Mucosa of stomach (tissue), 1 donor: ENCODE measurements around the gene CFAP68.
A peak's percentile ranks its signal among the peaks of the same experiment; 100 is the strongest.

Experiments
- H3K27me3 ChIP-seq: one replicate; pipeline ENCODE4 v1.7.0; 2013; ENCODE audit warnings: mild to moderate bottlenecking, low read length; ENCODE audit not compliant: control insufficient read depth, insufficient read depth
- H3K36me3 ChIP-seq: one replicate; pipeline ENCODE4 v1.7.0; 2013; ENCODE audit warnings: low read length; ENCODE audit not compliant: control insufficient read depth, insufficient read depth
- H3K4me1 ChIP-seq: one replicate; pipeline ENCODE4 v1.7.0; 2013; ENCODE audit warnings: mild to moderate bottlenecking, low read length; ENCODE audit not compliant: control insufficient read depth, insufficient read depth
- H3K4me3 ChIP-seq: one replicate; pipeline ENCODE4 v1.7.0; 2013; ENCODE audit warnings: low read length
- H3K9ac ChIP-seq: one replicate; pipeline ENCODE4 v1.7.0; 2013; ENCODE audit warnings: mild to moderate bottlenecking, low read length, moderate library complexity
- H3K9me3 ChIP-seq: one replicate; pipeline ENCODE4 v1.7.0; 2013; ENCODE audit warnings: mild to moderate bottlenecking, low read length, moderate library complexity; ENCODE audit not compliant: control insufficient read depth
- donor health status: Pancreatic carcinoma.

The CFAP68 gene, protein sequence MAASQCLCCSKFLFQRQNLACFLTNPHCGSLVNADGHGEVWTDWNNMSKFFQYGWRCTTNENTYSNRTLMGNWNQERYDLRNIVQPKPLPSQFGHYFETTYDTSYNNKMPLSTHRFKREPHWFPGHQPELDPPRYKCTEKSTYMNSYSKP

DNA sequence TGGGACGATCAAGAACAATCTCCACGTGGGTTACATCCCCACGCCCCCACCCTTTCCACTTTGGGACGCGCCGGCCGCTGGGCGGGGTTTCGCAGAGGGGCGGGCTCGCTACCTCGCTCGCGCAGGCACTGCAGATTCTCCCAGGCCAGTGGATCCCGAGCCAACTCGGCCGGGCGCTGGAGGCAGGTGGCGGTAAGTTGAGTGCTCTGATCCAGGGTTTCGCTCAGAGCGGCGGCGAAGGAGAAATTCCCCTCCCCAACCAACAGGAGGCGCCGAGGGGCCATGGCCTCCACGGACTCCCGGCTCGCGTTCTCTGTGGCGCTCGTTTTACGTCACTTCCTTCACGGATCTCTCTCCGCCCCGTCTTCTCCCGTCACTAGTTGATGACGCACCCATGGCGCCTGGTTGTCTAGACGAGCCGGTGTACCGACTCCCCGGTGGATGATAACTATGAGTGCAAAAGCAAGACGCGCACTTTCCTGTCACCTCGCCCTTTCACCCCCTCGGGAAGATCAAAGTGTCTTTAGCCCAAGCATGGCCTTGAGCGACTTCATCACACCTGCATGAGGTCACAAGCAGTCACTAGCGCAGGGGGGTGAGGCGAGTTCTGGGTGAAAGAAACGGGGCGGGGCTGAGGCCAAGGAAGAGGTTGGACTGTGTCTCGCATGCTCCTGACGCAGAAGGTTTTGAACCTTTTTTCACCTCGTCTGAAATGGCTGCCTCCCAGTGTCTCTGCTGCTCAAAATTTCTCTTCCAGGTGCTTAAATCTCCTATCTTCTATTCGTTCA is at the start of gene CFAP68, which contains the start of gene FDXACB1:
Gene CFAP68 (plus strand): TSS at position 693 of the 788 bp plus-strand sequence. CDS start 20 bp downstream, at position 713.
Gene FDXACB1 (minus strand): TSS at position 317 of the 788 bp plus-strand sequence. CDS start 33 bp downstream, at position 284.
- peak within 1 kb of the TSS; percentile 88 for H3K4me3 ChIP-seq

DNA sequence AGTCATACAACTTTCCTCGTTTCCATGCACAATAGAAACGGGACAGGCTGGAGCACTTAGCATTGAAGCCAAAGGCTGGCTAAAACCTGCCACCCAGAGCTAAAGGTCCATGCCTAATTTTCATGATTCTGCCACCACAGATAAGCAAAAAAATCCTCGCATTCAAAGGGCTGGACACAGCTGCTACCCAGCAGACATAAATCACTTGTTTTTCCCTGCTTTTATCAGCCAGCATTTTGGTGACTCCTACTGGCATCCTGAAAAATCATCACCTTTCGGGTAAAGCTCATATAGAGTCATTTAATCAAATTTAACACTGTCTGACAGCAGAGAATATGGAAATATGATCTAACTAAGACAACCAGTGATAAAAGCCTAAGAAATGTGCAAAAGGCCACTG is 45.8 kb upstream of the CFAP68 start:
- no peaks in the 10 kb centered on the region for H3K36me3 ChIP-seq
- no peak overlapping the region for H3K9ac ChIP-seq

More for the DNA sequence above, at the start of gene CFAP68, which contains the start of gene FDXACB1:
- H3K36me3 ChIP-seq = no peaks in the 10 kb centered on the region
- peak within 1 kb of the TSS; percentile 63 for H3K9ac ChIP-seq
- no peaks in the 10 kb centered on the region for H3K27me3 ChIP-seq
- H3K9me3 ChIP-seq = no peaks in the 10 kb centered on the region
- H3K4me1 ChIP-seq = peaks cover 11% of the 10 kb centered on the region

DNA sequence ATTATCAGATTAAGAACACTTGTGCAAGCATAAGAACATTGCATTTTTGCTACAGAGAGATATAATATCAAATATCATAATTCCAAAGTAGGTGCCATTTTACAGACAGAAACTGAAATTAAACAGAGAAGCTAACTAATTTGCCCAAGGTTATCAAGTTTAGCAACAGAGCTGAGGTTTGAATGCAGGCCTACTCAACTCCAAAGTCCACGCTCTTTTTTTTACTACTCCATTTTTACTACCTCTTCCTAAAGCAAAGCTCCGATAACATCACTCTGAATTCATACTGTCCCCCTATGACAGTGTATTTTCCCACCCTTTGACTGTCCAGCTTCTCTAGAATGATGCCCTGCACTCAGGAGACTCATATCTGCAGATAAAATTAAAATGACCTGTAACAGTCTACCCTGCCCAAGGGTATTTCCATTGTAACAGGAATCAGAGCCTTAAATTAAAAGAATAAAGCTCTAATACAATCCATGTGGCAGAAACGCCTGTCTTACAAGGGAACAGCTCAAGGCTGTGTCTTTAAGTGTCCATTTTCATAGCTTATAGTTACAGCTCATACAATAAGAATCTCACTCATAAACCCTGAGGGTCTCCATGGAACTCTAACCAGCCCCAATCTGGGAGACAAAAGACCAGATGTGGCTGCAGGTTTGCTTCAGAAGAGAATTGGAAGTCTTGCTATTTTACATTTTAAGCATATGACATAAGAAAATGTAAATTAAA is 44.7 kb upstream of the CFAP68 start:
- Histone ChIP-seq H3K9me3 (no peaks in the 10 kb centered on the region), H3K4me1 (no peaks in the 10 kb centered on the region), H3K36me3 (no peaks in the 10 kb centered on the region), H3K27me3 (no peaks in the 10 kb centered on the region), H3K9ac (no peak overlapping the region), H3K4me3 (no peak overlapping the region)

More for the DNA sequence above, 45.8 kb upstream of the CFAP68 start:
- no peaks in the 10 kb centered on the region for H3K4me1 ChIP-seq
- no peaks in the 10 kb centered on the region for H3K9me3 ChIP-seq
- H3K27me3 ChIP-seq = no peaks in the 10 kb centered on the region
- no peak overlapping the region for H3K4me3 ChIP-seq

- Histone ChIP-seq H3K9me3 (no peaks in the 10 kb centered on the region), H3K36me3 (no peaks in the 10 kb centered on the region), H3K4me1 (no peaks in the 10 kb centered on the region), H3K4me3 (no peak overlapping the region), H3K9ac (no peak overlapping the region), H3K27me3 (no peaks in the 10 kb centered on the region)
These were observed 43.7 kb upstream of the CFAP68 start for GRCh38 chr11:111835665-111836064.

DNA sequence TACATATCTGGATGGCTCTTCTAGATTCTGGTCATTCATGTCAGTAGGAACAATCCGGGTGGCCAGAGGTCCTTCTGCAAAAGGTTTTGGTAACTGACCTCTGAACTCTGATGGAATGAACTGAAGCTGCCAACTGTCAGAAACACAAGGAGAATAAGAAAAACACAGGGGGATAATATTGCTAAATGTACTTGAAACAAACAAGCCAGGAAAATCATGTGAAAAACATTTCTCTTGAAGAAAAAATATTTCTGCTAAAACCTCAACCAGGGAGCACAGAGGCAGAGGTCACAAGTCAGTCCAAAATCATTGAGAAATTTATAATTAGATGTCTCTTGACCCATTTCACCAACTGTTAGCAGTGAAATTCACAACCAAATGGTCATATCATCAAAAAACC is 43.2 kb upstream of the CFAP68 start:
- no peak overlapping the region for H3K9ac ChIP-seq
- no peaks in the 10 kb centered on the region for H3K9me3 ChIP-seq
- no peak overlapping the region for H3K4me3 ChIP-seq

GRCh38 chr11:111836721-111837120 is 42.6 kb upstream of the CFAP68 start:
- Histone ChIP-seq H3K9ac (no peak overlapping the region), H3K9me3 (no peaks in the 10 kb centered on the region), H3K4me1 (peaks cover 4% of the 10 kb centered on the region), H3K4me3 (no peak overlapping the region), H3K27me3 (no peaks in the 10 kb centered on the region), H3K36me3 (no peaks in the 10 kb centered on the region)

More for the DNA sequence above, 43.2 kb upstream of the CFAP68 start:
- peaks cover 1% of the 10 kb centered on the region for H3K4me1 ChIP-seq
- H3K27me3 ChIP-seq = no peaks in the 10 kb centered on the region
- no peaks in the 10 kb centered on the region for H3K36me3 ChIP-seq

DNA sequence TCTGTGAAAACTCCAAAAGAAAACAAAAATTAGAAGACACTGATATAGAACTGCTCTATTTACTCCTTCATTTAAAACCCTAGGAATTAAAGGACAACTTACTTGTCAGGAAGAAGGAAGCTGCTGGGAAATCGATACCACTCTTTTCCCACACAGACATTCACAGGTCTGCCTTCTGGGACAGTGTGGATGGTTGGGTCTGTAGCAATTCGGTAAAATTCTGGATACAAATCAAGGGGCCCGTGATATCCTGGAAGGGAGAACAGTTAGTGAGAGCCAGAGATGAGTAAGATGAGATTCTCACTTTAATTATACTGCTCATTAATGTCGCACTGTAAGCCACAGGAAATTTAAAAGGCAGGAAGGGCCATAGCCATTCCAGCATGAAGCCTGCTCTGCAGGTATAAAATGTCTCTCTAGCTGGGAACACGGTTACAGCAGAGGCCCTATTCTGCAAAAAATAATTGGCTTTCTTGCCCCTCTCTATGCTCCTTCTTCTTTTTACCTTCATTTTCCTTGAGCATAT is 41.9 kb upstream of the CFAP68 start:
- H3K4me3 ChIP-seq = no peak overlapping the region
- H3K9me3 ChIP-seq = no peaks in the 10 kb centered on the region
- H3K27me3 ChIP-seq = no peaks in the 10 kb centered on the region
- no peaks in the 10 kb centered on the region for H3K36me3 ChIP-seq
- no peak overlapping the region for H3K9ac ChIP-seq
- peaks cover 4% of the 10 kb centered on the region for H3K4me1 ChIP-seq

GRCh38 chr11:111838054-111838453 is 41.3 kb upstream of the CFAP68 start:
- Histone ChIP-seq H3K36me3 (no peaks in the 10 kb centered on the region), H3K4me1 (peaks cover 4% of the 10 kb centered on the region), H3K27me3 (no peaks in the 10 kb centered on the region), H3K9ac (no peak overlapping the region), H3K9me3 (no peaks in the 10 kb centered on the region), H3K4me3 (no peak overlapping the region)

DNA sequence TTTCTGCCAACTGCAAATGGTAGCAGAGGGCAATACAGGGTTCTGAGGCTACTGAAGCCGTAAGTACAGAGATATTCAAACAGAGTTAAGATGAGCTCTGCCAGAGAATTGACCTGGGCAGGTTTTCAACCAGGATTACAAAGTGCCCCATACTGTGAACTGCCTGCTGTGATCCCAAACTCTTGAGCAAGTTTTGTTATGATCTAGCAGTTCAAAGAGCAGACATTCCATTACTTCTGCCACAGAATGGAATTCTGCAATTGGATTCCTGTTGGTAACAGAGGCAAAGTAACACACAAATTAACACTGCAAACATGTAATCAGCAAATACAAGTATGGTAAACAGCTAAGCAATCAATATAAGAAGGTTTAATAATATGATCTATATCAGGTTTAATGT is 39.2 kb upstream of the CFAP68 start:
- H3K36me3 ChIP-seq = no peaks in the 10 kb centered on the region
- peaks cover 4% of the 10 kb centered on the region for H3K4me1 ChIP-seq
- H3K9ac ChIP-seq = no peak overlapping the region
- H3K4me3 ChIP-seq = no peak overlapping the region
- H3K27me3 ChIP-seq = no peaks in the 10 kb centered on the region
- no peaks in the 10 kb centered on the region for H3K9me3 ChIP-seq

- Histone ChIP-seq H3K9ac (no peak overlapping the region), H3K4me3 (no peak overlapping the region), H3K9me3 (no peaks in the 10 kb centered on the region), H3K36me3 (no peaks in the 10 kb centered on the region), H3K27me3 (no peaks in the 10 kb centered on the region), H3K4me1 (peaks cover 4% of the 10 kb centered on the region)
These were observed 37.8 kb upstream of the CFAP68 start for GRCh38 chr11:111841370-111842053.

GRCh38 chr11:111843661-111844060 is 35.7 kb upstream of the CFAP68 start:
- no peak overlapping the region for H3K4me3 ChIP-seq
- no peaks in the 10 kb centered on the region for H3K9me3 ChIP-seq
- no peaks in the 10 kb centered on the region for H3K36me3 ChIP-seq
- H3K9ac ChIP-seq = no peak overlapping the region
- H3K4me1 ChIP-seq = peaks cover 4% of the 10 kb centered on the region
- no peaks in the 10 kb centered on the region for H3K27me3 ChIP-seq
